ENCODE measurements around the gene TSPAN32. TPM values are rescaled to one million over a fixed set of nuclear protein-coding genes. Genes with fewer than 3 reads are reported as not detected.

The TSPAN32 gene
- total RNA-seq, 2 experiments from 2014 or later: 0.69 to 2.0 TPM

DNA sequence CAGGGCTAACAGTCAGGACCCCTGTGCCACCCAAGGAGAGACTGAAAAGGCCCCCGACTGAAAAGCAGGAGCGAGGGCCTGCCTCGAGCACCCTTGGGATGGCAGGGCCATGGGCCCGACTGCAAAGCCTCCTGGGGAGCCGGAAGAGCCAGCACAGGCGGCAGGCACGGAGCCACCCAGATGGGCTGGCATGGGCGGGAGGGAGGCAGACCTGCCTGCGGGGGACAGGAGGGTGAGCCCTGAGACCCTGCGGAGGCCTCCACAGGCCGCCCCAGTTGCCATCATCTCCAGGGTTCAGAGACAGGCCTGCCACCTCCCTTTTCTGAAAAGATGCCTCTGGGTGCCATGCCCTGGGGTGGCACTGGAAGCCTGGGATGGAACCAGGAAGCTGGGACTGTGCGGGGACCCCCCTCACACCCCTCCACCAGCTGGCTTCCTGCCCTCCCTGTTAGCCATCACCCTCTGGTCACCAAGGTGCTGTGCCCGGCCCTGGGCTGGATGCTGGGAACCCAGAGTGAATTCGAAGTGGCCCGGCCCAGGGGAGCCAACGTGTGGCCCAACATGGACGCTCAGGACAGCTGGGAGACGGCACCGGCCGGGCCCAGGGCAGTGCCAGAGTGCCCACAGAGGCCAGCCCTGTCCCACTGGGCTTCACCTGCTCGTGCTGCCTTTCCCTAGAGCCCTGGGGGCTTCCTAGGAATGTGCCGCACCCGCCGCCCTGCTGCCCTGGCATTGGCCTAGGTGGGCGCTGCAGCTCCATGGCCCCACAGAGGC lies 13.8 kb downstream of the TSPAN32 start:
- CTCF ChIA-PET (ENCODE audit: unreplicated experiment): no interaction called here
- Histone ChIP-seq H4K20me1 (ENCODE audit: insufficient read depth, low read length) (no peaks in the 10 kb centered on the region), H3K4me2 (ENCODE audit: low read length) (no peak overlapping the region), H3K4me3 (ENCODE audit: low read depth, low read length, poor library complexity, severe bottlenecking) (no peak overlapping the region), H3K9me3 (ENCODE audit: low read length) (no peaks in the 10 kb centered on the region), H3K4me1 (ENCODE audit: insufficient read depth, low read length, poor library complexity, severe bottlenecking) (no peaks in the 10 kb centered on the region), H3K79me2 (ENCODE audit: insufficient read depth, low read depth, low read length) (no peaks in the 10 kb centered on the region), H3K27ac (ENCODE audit: low read depth, low read length, poor library complexity, severe bottlenecking) (no peak overlapping the region), H3K36me3 (ENCODE audit: insufficient read depth, low read length) (no peaks in the 10 kb centered on the region), H3K9me2 (ENCODE audit: insufficient read depth, low read length) (no peaks in the 10 kb centered on the region), H2AFZ (ENCODE audit: low read length) (no peak overlapping the region)
- DNase-seq (ENCODE audit: low spot score): no peak
- BruUV-seq (replicated peaks): no TSS peak
- POLR2A ChIA-PET: no interaction called here
- intact Hi-C loops (cut with micrococcal nuclease; ENCODE audit: unreplicated experiment): no loop called here
- no peak for TF ChIP-seq EZH2phosphoT487 (IDR thresholded peaks at IDR 0.05; ENCODE audit: borderline replicate concordance, low read depth, low read length)
- TF ChIP-seq, protein P1, sequence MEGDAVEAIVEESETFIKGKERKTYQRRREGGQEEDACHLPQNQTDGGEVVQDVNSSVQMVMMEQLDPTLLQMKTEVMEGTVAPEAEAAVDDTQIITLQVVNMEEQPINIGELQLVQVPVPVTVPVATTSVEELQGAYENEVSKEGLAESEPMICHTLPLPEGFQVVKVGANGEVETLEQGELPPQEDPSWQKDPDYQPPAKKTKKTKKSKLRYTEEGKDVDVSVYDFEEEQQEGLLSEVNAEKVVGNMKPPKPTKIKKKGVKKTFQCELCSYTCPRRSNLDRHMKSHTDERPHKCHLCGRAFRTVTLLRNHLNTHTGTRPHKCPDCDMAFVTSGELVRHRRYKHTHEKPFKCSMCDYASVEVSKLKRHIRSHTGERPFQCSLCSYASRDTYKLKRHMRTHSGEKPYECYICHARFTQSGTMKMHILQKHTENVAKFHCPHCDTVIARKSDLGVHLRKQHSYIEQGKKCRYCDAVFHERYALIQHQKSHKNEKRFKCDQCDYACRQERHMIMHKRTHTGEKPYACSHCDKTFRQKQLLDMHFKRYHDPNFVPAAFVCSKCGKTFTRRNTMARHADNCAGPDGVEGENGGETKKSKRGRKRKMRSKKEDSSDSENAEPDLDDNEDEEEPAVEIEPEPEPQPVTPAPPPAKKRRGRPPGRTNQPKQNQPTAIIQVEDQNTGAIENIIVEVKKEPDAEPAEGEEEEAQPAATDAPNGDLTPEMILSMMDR (conservative IDR thresholded peaks at IDR 0.05; ENCODE audit: low read length): no peak

DNA sequence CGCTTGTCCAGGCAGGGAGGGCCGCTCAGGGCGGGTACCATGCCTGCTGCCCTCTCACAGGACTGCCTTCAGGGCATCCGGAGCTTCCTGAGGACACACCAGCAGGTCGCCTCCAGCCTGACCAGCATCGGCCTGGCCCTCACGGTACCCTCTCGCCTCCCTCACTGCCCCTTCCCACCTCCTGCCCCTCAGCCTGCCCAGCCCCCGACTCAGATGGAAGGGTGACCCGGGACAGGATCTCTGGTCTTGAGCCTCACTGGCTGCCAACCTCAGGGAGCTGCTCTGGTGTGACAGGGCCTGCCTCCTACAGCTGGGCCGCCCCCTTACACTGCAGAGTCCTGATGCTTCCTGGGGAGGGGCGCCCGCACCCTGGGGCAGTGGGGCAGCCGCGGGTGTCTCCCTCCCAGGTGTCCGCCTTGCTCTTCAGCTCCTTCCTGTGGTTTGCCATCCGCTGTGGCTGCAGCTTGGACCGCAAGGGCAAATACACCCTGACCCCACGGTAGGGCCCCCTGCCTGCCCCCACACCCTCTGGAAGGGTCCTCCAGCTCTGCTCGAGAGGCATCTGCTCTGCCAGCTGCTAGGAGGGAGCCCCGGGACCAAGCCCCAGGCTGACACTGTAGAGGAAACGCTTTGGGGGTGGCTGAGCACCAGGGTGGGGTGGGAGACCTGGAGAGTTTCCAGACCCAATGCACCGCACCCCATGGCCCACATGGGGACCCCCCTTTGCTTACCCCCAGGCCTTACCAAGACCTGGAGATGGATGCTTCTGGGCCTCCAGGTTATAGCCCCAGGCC lies 14.6 kb downstream of the TSPAN32 start:
- no peak for DNase-seq (ENCODE audit: low spot score)
- H3K9me3 ChIP-seq (ENCODE audit: low read length): no peaks in the 10 kb centered on the region
- CTCF ChIA-PET (ENCODE audit: unreplicated experiment): no interaction called here
- H3K79me2 ChIP-seq (ENCODE audit: insufficient read depth, low read depth, low read length): no peaks in the 10 kb centered on the region
- POLR2A ChIA-PET: no interaction called here
- no peak overlapping the region for H3K27ac ChIP-seq (ENCODE audit: low read depth, low read length, poor library complexity, severe bottlenecking)
- BruUV-seq (replicated peaks): no TSS peak
- no peak overlapping the region for H3K4me3 ChIP-seq (ENCODE audit: low read depth, low read length, poor library complexity, severe bottlenecking)
- H2AFZ ChIP-seq (ENCODE audit: low read length): no peak overlapping the region
- intact Hi-C loops (cut with micrococcal nuclease; ENCODE audit: unreplicated experiment): no loop called here
- no peak overlapping the region for H3K4me2 ChIP-seq (ENCODE audit: low read length)
- H3K9me2 ChIP-seq (ENCODE audit: insufficient read depth, low read length): no peaks in the 10 kb centered on the region
- no peaks in the 10 kb centered on the region for H3K36me3 ChIP-seq (ENCODE audit: insufficient read depth, low read length)
- no peaks in the 10 kb centered on the region for H3K4me1 ChIP-seq (ENCODE audit: insufficient read depth, low read length, poor library complexity, severe bottlenecking)
- no peaks in the 10 kb centered on the region for H4K20me1 ChIP-seq (ENCODE audit: insufficient read depth, low read length)
- TF ChIP-seq, protein P1 (conservative IDR thresholded peaks at IDR 0.05; ENCODE audit: low read length): no peak
- TF ChIP-seq EZH2phosphoT487 (IDR thresholded peaks at IDR 0.05; ENCODE audit: borderline replicate concordance, low read depth, low read length): no peak

DNA sequence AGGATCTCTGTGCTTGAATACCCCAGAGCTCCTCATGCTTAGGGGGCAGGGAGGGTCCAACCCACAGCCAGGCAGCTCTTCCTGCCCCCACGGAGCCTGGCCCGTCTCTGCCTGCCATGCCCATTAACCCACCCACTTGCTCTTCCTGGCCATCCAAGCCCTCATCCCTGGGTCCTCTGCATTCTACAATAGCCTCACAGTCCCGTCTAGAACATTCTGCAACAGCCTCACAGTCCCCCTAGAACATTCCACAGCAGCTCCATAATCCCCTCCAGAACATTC lies 15.1 kb downstream of the TSPAN32 start:
- intact Hi-C loops (cut with micrococcal nuclease; ENCODE audit: unreplicated experiment): no loop called here
- POLR2A ChIA-PET: no interaction called here
- no TSS peak for BruUV-seq (replicated peaks)

More for the DNA sequence above, 15.1 kb downstream of the TSPAN32 start:
- Histone ChIP-seq H3K79me2 (ENCODE audit: insufficient read depth, low read depth, low read length) (no peaks in the 10 kb centered on the region), H3K4me3 (ENCODE audit: low read depth, low read length, poor library complexity, severe bottlenecking) (no peak overlapping the region), H2AFZ (ENCODE audit: low read length) (no peak overlapping the region), H3K36me3 (ENCODE audit: insufficient read depth, low read length) (no peaks in the 10 kb centered on the region), H3K9me2 (ENCODE audit: insufficient read depth, low read length) (no peaks in the 10 kb centered on the region), H3K27ac (ENCODE audit: low read depth, low read length, poor library complexity, severe bottlenecking) (no peak overlapping the region), H3K9me3 (ENCODE audit: low read length) (no peaks in the 10 kb centered on the region), H4K20me1 (ENCODE audit: insufficient read depth, low read length) (no peaks in the 10 kb centered on the region), H3K4me1 (ENCODE audit: insufficient read depth, low read length, poor library complexity, severe bottlenecking) (no peaks in the 10 kb centered on the region), H3K4me2 (ENCODE audit: low read length) (no peak overlapping the region)
- DNase-seq (ENCODE audit: low spot score): no peak
- CTCF ChIA-PET (ENCODE audit: unreplicated experiment): no interaction called here
- TF ChIP-seq, protein P1 (conservative IDR thresholded peaks at IDR 0.05; ENCODE audit: low read length): no peak
- no peak for TF ChIP-seq EZH2phosphoT487 (IDR thresholded peaks at IDR 0.05; ENCODE audit: borderline replicate concordance, low read depth, low read length)
